SU-DHL-6 (cell line): ENCODE results near the gene TMEM130.

Source experiments
- CTCF ChIP-seq: fragments of 200-600 bp; sonication (generic); IDR thresholded peaks from one replicate; pipeline ENCODE4 v1.5.1; 2017; ENCODE audit warnings: antibody characterized with exemption, mild to moderate bottlenecking, low read length, moderate library complexity; ENCODE audit not compliant: insufficient read depth, poor library complexity, severe bottlenecking
- EZH2phosphoT487 ChIP-seq: fragments of 200-600 bp; sonication (generic), shearing (Covaris generic); conservative IDR thresholded peaks from 2 replicates; pipeline ENCODE4 v1.6.1; 2018; ENCODE audit warnings: mild to moderate bottlenecking, antibody characterized with exemption, low read length, moderate library complexity, mixed read lengths

- TF ChIP-seq CTCF, result no peak
- no peak for TF ChIP-seq EZH2phosphoT487
These were observed 3.5 kb downstream of the TMEM130 start for GRCh38 chr7:98866351-98866750.
